Astrocyte (in vitro differentiated cells and primary cell): ENCODE measurements around the gene EGLN3.

Source experiments
- CTCF ChIP-seq: IDR thresholded peaks from 2 replicates; pipeline ENCODE4 v1.5.1; 2011; ENCODE audit warnings: low read depth, mild to moderate bottlenecking, inconsistent platforms, low read length, moderate library complexity; ENCODE audit not compliant: insufficient read depth
- EZH2 ChIP-seq: IDR thresholded peaks from 2 replicates; pipeline ENCODE4 v1.6.1; 2012; ENCODE audit warnings: mild to moderate bottlenecking, low read length, inconsistent platforms; ENCODE audit not compliant: insufficient read depth

DNA sequence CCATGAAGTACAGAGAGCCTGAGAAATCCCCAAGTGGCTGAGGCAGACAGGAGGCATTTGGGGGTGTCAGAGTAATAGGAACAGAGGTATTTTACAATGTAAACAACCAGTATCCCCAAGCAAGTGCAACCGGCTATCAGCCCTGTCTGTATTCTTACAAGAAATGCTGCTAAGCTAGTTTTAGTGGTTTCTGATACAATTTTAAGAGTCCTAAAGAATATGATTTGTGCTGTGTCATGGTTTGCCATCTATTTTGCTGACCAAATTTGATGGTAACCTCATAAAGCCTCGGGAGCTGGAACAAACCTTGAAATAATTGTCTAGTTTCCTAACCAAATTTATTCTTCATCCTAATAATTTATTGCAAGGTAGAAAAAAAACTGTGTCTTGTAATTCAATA is 46.7 kb upstream of the EGLN3 start:
- no peak for TF ChIP-seq CTCF
- TF ChIP-seq EZH2, result no peak
